WTC11 (cell line): ENCODE measurements around the gene GPR68. TPM values are rescaled to one million over a fixed set of nuclear protein-coding genes. Genes with fewer than 3 reads are reported as not detected.

Experiments
- ATAC-seq: fragments of 200-7000 bp; cut with Tn5 transposase; 2 replicates; pipeline ENCODE4 v1.10.0; 2021; ENCODE audit warnings: mild to moderate bottlenecking, moderate library complexity
- CTCF ChIA-PET: fragments of 300-600 bp; sonication (Branson Sonifier 250); formaldehyde crosslinking; loops from one replicate; lab custom pipeline; 2021; ENCODE audit warnings: antibody characterized with exemption; lab: Charles Lee
- POLR2A ChIA-PET: fragments of 350-600 bp; sonication (Branson Sonifier 250); formaldehyde crosslinking; loops from one replicate; lab custom pipeline; 2021; ENCODE audit warnings: antibody characterized with exemption; lab: Charles Lee
- DNase-seq: peaks from one replicate; pipeline ENCODE4 v3.0.0; 2021; ENCODE audit warnings: low spot score
- H3K27ac Mint-ChIP-seq: 2 replicates; pipeline ENCODE4 v1.8.0; 2021; ENCODE audit warnings: mixed read lengths
- H3K27me3 Mint-ChIP-seq: 2 replicates; pipeline ENCODE4 v1.8.0; 2021; ENCODE audit warnings: low read depth, mild to moderate bottlenecking, moderate library complexity, mixed read lengths
- H3K36me3 Mint-ChIP-seq: 2 replicates; pipeline ENCODE4 v1.8.0; 2021; ENCODE audit warnings: mixed read lengths
- H3K4me1 Mint-ChIP-seq: 2 replicates; pipeline ENCODE4 v1.8.0; 2022; ENCODE audit warnings: mixed read lengths
- H3K4me3 Mint-ChIP-seq: 2 replicates; pipeline ENCODE4 v1.8.0; 2021; ENCODE audit warnings: mild to moderate bottlenecking, moderate library complexity, mixed read lengths
- H3K9me3 Mint-ChIP-seq: 2 replicates; pipeline ENCODE4 v1.8.0; 2021; ENCODE audit warnings: mixed read lengths
- CTCF ChIP-seq: fragments of 200-600 bp; IDR thresholded peaks from 2 replicates; pipeline ENCODE4 v1.8.0; 2022; ENCODE audit warnings: antibody characterized with exemption
- ESRRA ChIP-seq: sonication (generic); formaldehyde crosslinking; IDR thresholded peaks from 2 replicates; pipeline ENCODE4 v1.8.1; 2022; ENCODE audit warnings: mild to moderate bottlenecking, missing genetic modification reagents, borderline replicate concordance
- ETV6 ChIP-seq: sonication (generic); formaldehyde crosslinking; IDR thresholded peaks from 2 replicates; pipeline ENCODE4 v1.8.1; 2022; ENCODE audit warnings: mild to moderate bottlenecking, missing genetic modification reagents
- JUN ChIP-seq: sonication (generic); formaldehyde crosslinking; IDR thresholded peaks from 2 replicates; pipeline ENCODE4 v1.8.0; 2023; ENCODE audit warnings: mild to moderate bottlenecking, missing genetic modification reagents
- KAT7 ChIP-seq: sonication (generic); formaldehyde crosslinking; IDR thresholded peaks from 2 replicates; pipeline ENCODE4 v1.8.1; 2023; ENCODE audit warnings: missing genetic modification reagents, mild to moderate bottlenecking, borderline replicate concordance
- NFYB ChIP-seq: sonication (generic); formaldehyde crosslinking; conservative IDR thresholded peaks from 2 replicates; pipeline ENCODE4 v1.8.0; 2022; ENCODE audit warnings: low read depth, missing genetic modification reagents
- NR2C2 ChIP-seq: sonication (generic); formaldehyde crosslinking; IDR thresholded peaks from 2 replicates; pipeline ENCODE4 v1.8.0; 2022; ENCODE audit warnings: mild to moderate bottlenecking, missing genetic modification reagents
- SMAD4 ChIP-seq: sonication (generic); formaldehyde crosslinking; IDR thresholded peaks from 2 replicates; pipeline ENCODE4 v1.8.0; 2022; ENCODE audit warnings: mild to moderate bottlenecking, missing genetic modification reagents
- TCF7 ChIP-seq: sonication (generic); formaldehyde crosslinking; IDR thresholded peaks from 2 replicates; pipeline ENCODE4 v1.8.0; 2022; ENCODE audit warnings: mild to moderate bottlenecking, low read depth, missing genetic modification reagents, moderate library complexity
- TEAD4 ChIP-seq: sonication (generic); formaldehyde crosslinking; IDR thresholded peaks from 2 replicates; pipeline ENCODE4 v1.8.0; 2022; ENCODE audit warnings: mild to moderate bottlenecking, missing genetic modification reagents
- ZBTB21 ChIP-seq: sonication (generic); formaldehyde crosslinking; IDR thresholded peaks from 2 replicates; pipeline ENCODE4 v1.8.1; 2023; ENCODE audit warnings: mild to moderate bottlenecking, missing genetic modification reagents, borderline replicate concordance
- ZNF263 ChIP-seq: sonication (generic); formaldehyde crosslinking; IDR thresholded peaks from 2 replicates; pipeline ENCODE4 v1.8.1; 2022; ENCODE audit warnings: low read depth, mild to moderate bottlenecking, moderate library complexity, missing genetic modification reagents
- total RNA-seq: library from RNA; stranded (reverse); gene quantifications from 3 replicates; pipeline ENCODE4 v1.2.3, GENCODE V29; 2021
- TF ChIP-seq, protein P1 (sequence below): sonication (generic); formaldehyde crosslinking; conservative IDR thresholded peaks from 2 replicates; pipeline ENCODE4 v1.8.1; 2023; ENCODE audit warnings: mild to moderate bottlenecking, low read depth, missing genetic modification reagents, moderate library complexity
- TF ChIP-seq, protein P2 (sequence below): sonication (generic); formaldehyde crosslinking; IDR thresholded peaks from 2 replicates; pipeline ENCODE4 v1.8.0; 2023; ENCODE audit warnings: mild to moderate bottlenecking, missing genetic modification reagents
- TF ChIP-seq, protein P3 (sequence below): sonication (generic); formaldehyde crosslinking; IDR thresholded peaks from 2 replicates; pipeline ENCODE4 v1.8.1; 2023; ENCODE audit warnings: mild to moderate bottlenecking, missing genetic modification reagents, borderline replicate concordance

The GPR68 gene
- total RNA-seq, 1 experiment from 2014 or later, result 0.28 TPM

GRCh38 chr14:91229743-91230200, 14.7 kb downstream of the GPR68 start (continued):
- TF ChIP-seq, protein P1, sequence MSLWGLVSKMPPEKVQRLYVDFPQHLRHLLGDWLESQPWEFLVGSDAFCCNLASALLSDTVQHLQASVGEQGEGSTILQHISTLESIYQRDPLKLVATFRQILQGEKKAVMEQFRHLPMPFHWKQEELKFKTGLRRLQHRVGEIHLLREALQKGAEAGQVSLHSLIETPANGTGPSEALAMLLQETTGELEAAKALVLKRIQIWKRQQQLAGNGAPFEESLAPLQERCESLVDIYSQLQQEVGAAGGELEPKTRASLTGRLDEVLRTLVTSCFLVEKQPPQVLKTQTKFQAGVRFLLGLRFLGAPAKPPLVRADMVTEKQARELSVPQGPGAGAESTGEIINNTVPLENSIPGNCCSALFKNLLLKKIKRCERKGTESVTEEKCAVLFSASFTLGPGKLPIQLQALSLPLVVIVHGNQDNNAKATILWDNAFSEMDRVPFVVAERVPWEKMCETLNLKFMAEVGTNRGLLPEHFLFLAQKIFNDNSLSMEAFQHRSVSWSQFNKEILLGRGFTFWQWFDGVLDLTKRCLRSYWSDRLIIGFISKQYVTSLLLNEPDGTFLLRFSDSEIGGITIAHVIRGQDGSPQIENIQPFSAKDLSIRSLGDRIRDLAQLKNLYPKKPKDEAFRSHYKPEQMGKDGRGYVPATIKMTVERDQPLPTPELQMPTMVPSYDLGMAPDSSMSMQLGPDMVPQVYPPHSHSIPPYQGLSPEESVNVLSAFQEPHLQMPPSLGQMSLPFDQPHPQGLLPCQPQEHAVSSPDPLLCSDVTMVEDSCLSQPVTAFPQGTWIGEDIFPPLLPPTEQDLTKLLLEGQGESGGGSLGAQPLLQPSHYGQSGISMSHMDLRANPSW, result no peak
- TF ChIP-seq KAT7 (CRISPR knock-in tag), result no peak
- TF ChIP-seq ESRRA (CRISPR knock-in tag), result no peak
- TF ChIP-seq TEAD4 (CRISPR knock-in tag), result no peak
- TF ChIP-seq ZBTB21, result no peak
- TF ChIP-seq SMAD4 (CRISPR knock-in tag), result no peak
- TF ChIP-seq, all 79 proteins: peak for 0

DNA sequence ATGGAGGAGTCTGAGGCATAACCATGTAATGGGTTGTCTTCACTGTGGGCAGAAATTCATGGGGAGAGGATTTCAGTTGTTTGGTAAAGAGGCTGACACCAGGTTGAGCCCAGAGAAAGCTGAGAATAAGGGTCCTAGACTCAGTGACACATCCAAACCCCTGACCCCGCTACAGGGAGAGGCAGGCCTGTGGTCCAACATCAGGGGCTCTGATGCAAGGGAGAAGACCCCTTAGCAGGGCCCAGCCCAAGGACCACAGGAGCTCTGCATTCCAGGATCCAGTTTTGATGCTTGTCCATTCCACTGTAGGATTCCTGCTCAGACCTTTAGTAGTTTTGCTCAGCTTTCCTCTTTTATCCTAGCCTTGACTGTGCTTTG, 15.5 kb downstream of the GPR68 start:
- peaks cover 23% of the 10 kb centered on the region for H3K4me1 Mint-ChIP-seq
- H3K27me3 Mint-ChIP-seq, result peaks cover 2% of the 10 kb centered on the region; the same call in 1 of the 2 replicates
- ChIA-PET POLR2A (interaction anchor here (0.6 kb wide), 1 partner anchor 26 kb away, joined by 3 read pairs; no protein-coding TSS in a partner anchor), CTCF (interaction anchor here (1.0 to 2.6 kb wide), 3 partner anchors 12 to 56 kb away, joined by 3 to 9 read pairs (median 5); no protein-coding TSS in a partner anchor)
- ATAC-seq (no peak), DNase-seq (no peak)
- H3K9me3 Mint-ChIP-seq, result peaks cover 16% of the 10 kb centered on the region
- peaks cover 20% of the 10 kb centered on the region for H3K36me3 Mint-ChIP-seq
- no peak for TF ChIP-seq JUN (CRISPR knock-in tag)
- TF ChIP-seq TCF7 (CRISPR knock-in tag), result no peak
- no peak for TF ChIP-seq NFYB (CRISPR knock-in tag)
- no peak overlapping the region for H3K27ac Mint-ChIP-seq
- H3K4me3 Mint-ChIP-seq, result no peak overlapping the region

DNA sequence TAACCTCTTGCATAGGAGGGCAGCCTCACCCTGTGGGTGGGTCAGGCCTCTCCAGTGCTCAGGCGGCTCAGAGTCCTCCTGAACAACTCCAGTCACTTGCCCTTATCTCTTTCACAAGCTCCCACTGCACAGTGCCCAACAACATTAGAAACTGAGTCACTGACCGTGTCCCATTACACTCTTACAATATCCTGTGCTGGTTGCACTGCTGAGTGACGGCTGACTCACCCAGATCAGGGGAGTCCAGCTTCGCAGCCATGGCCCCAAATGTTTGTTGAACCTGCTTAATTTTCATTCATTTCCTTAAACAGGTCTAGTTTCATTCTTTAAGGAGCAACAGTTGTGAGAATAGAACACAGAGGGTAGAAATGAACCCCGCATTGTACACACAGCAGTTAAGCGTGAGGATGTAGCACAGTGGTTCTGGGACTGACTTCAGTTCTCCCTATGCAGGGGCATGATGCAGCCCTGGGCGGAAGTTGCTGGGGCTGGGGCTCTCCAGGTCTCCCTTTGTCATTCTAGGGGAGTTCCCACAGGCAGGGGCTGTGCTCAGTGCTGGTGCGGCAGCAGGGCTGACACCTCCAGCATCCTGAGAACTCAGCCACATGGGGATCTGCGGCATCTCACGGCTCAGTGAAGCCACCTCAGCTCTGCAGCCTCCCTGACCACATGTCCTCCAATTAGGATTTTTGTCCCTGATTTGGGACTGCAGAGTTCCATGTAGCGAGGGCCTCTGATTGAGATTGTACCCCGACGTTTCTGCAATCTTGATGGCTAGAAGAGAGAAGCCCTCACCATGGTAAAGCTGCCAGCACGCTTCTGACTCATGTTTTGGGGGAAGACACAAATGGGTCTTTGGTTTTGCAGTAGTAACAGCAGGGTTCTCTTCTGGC, 16.1 kb downstream of the GPR68 start:
- Mint-ChIP-seq H3K27me3 (peaks cover 2% of the 10 kb centered on the region; the same call in 1 of the 2 replicates), H3K9me3 (peaks cover 16% of the 10 kb centered on the region), H3K4me3 (no peak overlapping the region), H3K4me1 (peaks cover 23% of the 10 kb centered on the region), H3K36me3 (peaks cover 20% of the 10 kb centered on the region), H3K27ac (peak overlapping the region; percentile 71; the same call in 1 of the 2 replicates)
- ChIA-PET CTCF (interaction anchor here (1.0 to 2.6 kb wide), 3 partner anchors 12 to 55 kb away, joined by 3 to 9 read pairs (median 5); no protein-coding TSS in a partner anchor), POLR2A (interaction anchor here (0.6 kb wide), 1 partner anchor 25 kb away, joined by 3 read pairs; no protein-coding TSS in a partner anchor)
- ATAC-seq (peak; percentile 99), DNase-seq (peak; percentile 71)
- TF ChIP-seq CTCF, result no peak
- no peak for TF ChIP-seq NR2C2
- TF ChIP-seq, protein P2, sequence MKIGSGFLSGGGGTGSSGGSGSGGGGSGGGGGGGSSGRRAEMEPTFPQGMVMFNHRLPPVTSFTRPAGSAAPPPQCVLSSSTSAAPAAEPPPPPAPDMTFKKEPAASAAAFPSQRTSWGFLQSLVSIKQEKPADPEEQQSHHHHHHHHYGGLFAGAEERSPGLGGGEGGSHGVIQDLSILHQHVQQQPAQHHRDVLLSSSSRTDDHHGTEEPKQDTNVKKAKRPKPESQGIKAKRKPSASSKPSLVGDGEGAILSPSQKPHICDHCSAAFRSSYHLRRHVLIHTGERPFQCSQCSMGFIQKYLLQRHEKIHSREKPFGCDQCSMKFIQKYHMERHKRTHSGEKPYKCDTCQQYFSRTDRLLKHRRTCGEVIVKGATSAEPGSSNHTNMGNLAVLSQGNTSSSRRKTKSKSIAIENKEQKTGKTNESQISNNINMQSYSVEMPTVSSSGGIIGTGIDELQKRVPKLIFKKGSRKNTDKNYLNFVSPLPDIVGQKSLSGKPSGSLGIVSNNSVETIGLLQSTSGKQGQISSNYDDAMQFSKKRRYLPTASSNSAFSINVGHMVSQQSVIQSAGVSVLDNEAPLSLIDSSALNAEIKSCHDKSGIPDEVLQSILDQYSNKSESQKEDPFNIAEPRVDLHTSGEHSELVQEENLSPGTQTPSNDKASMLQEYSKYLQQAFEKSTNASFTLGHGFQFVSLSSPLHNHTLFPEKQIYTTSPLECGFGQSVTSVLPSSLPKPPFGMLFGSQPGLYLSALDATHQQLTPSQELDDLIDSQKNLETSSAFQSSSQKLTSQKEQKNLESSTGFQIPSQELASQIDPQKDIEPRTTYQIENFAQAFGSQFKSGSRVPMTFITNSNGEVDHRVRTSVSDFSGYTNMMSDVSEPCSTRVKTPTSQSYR (CRISPR knock-in tag), result peak; percentile 45; the same call in 1 of the 2 replicates
- TF ChIP-seq ZNF263 (CRISPR knock-in tag), result no peak
- TF ChIP-seq, protein P3, sequence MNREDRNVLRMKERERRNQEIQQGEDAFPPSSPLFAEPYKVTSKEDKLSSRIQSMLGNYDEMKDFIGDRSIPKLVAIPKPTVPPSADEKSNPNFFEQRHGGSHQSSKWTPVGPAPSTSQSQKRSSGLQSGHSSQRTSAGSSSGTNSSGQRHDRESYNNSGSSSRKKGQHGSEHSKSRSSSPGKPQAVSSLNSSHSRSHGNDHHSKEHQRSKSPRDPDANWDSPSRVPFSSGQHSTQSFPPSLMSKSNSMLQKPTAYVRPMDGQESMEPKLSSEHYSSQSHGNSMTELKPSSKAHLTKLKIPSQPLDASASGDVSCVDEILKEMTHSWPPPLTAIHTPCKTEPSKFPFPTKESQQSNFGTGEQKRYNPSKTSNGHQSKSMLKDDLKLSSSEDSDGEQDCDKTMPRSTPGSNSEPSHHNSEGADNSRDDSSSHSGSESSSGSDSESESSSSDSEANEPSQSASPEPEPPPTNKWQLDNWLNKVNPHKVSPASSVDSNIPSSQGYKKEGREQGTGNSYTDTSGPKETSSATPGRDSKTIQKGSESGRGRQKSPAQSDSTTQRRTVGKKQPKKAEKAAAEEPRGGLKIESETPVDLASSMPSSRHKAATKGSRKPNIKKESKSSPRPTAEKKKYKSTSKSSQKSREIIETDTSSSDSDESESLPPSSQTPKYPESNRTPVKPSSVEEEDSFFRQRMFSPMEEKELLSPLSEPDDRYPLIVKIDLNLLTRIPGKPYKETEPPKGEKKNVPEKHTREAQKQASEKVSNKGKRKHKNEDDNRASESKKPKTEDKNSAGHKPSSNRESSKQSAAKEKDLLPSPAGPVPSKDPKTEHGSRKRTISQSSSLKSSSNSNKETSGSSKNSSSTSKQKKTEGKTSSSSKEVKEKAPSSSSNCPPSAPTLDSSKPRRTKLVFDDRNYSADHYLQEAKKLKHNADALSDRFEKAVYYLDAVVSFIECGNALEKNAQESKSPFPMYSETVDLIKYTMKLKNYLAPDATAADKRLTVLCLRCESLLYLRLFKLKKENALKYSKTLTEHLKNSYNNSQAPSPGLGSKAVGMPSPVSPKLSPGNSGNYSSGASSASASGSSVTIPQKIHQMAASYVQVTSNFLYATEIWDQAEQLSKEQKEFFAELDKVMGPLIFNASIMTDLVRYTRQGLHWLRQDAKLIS, result no peak
- no peak for TF ChIP-seq ETV6 (CRISPR knock-in tag)
- TF ChIP-seq, protein P1, result no peak
- TF ChIP-seq JUN (CRISPR knock-in tag), result no peak
